ENCODE data around the gene ZNF804A. TPM values are rescaled to one million over a fixed set of nuclear protein-coding genes. Genes with fewer than 3 reads are reported as not detected.
"Not testable (repeated sequence)": the region's sequence is repeated elsewhere in the genome, so short reads cannot be mapped to it uniquely, and the experiment has no call there.

ZNF804A gene
- total RNA-seq, 1 donor from 2014 or later = not detected

DNA sequence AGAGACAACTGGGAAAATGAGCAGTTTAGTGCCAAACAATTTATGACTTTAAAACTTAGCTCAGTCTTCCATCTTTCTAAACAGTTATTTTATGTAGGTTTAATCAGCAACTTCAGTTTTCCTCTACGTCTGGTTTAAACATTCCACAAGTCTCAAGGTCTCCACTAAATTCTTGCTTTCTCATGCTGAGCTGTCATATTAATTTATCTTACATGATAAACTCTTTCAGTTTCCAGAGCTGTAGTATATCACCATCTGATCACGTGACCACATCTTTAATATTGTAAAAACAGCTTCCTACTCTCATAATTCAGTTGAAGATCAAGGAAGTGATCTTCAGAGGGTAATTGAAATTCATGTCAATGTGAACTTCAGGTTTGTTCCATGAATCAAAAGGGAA, 158.6 kb downstream of the ZNF804A start:
- DNase-seq (ENCODE audit: low spot score) = no peak
- H3K4me3 Mint-ChIP-seq = no peak overlapping the region
- Histone ChIP-seq H3K9ac (no peak overlapping the region), H3F3A (ENCODE audit: low read depth) (no peaks in the 10 kb centered on the region), H3K4me3 (no peak overlapping the region), H3K27me3 (no peaks in the 10 kb centered on the region), H4K20me1 (ENCODE audit: low read depth) (no peaks in the 10 kb centered on the region), H3K4me2 (no peak overlapping the region), H3K4me1 (no peaks in the 10 kb centered on the region), H3K36me3 (no peaks in the 10 kb centered on the region), H3K79me2 (ENCODE audit: low read depth) (no peaks in the 10 kb centered on the region), H3K27ac (no peak overlapping the region), H2AFZ (replicated peaks) (no peak overlapping the region), H3K9me3 (ENCODE audit: low read depth) (no peaks in the 10 kb centered on the region)
- H3K36me3 Mint-ChIP-seq = no peaks in the 10 kb centered on the region
- no peaks in the 10 kb centered on the region for H3K9me3 Mint-ChIP-seq
- H3K27me3 Mint-ChIP-seq (ENCODE audit: insufficient read depth, low read depth) = peaks cover 3% of the 10 kb centered on the region
- H3K4me1 Mint-ChIP-seq = no peaks in the 10 kb centered on the region
- no peak for TF ChIP-seq EZH2phosphoT487 (IDR thresholded peaks at IDR 0.05)
- no peak for TF ChIP-seq CTCF (IDR thresholded peaks at IDR 0.05)
- no peak for TF ChIP-seq EZH2 (IDR thresholded peaks at IDR 0.05)
- H3K27ac Mint-ChIP-seq = no peak overlapping the region

DNA sequence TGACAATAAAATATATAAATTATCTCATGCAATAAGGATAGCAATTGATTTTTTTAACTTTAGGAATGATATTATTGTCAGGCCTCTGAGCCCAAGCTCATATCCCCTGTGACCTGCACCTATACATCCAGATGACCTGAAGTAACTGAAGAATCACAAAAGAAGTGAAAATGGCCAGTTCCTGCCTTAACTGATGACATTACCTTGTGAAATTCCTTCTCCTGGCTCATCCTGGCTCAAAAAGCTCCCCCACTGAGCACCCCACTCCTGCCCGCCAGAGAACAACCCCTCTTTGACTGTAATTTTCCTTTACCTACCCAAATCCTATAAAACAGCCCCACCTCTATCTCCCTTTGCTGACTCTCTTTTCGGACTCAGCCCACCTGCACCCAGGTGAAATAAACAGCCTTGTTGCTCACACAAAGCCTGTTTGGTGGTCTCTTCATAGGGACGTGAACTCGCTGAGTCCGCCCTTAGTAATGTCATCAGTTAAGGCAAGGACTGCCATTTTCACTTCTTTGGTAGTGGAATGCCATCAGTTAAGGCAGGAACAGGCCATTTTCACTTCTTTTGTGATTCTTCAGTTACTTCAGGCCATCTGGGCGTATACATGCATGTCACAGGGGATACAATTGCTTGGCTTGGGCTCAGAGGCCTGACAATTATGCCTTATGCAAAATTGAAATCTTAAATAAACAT, 161.4 kb downstream of the ZNF804A start:
- DNase-seq (ENCODE audit: low spot score); H3K4me2 ChIP-seq; H2AFZ ChIP-seq (replicated peaks); H3K27me3 ChIP-seq; H3K4me1 ChIP-seq; H3K27ac ChIP-seq; H3K27me3 Mint-ChIP-seq (ENCODE audit: insufficient read depth, low read depth); H3K36me3 Mint-ChIP-seq; H3K27ac Mint-ChIP-seq; H3K4me3 Mint-ChIP-seq; H3K4me3 ChIP-seq; H3K79me2 ChIP-seq (ENCODE audit: low read depth); H4K20me1 ChIP-seq (ENCODE audit: low read depth); H3K9me3 ChIP-seq (ENCODE audit: low read depth); H3F3A ChIP-seq (ENCODE audit: low read depth); H3K9me3 Mint-ChIP-seq; H3K36me3 ChIP-seq; H3K9ac ChIP-seq; H3K4me1 Mint-ChIP-seq: not testable (repeated sequence)

GRCh38 chr2:184760931-184761330, 162.6 kb downstream of the ZNF804A start:
- Histone ChIP-seq H3K79me2 (ENCODE audit: low read depth) (no peaks in the 10 kb centered on the region), H3K9me3 (ENCODE audit: low read depth) (no peaks in the 10 kb centered on the region), H4K20me1 (ENCODE audit: low read depth) (no peaks in the 10 kb centered on the region), H3K36me3 (no peaks in the 10 kb centered on the region), H3K4me1 (peaks cover 4% of the 10 kb centered on the region), H3K27me3 (no peaks in the 10 kb centered on the region), H2AFZ (replicated peaks) (no peak overlapping the region), H3K27ac (no peak overlapping the region), H3K4me2 (no peak overlapping the region), H3K4me3 (no peak overlapping the region), H3F3A (ENCODE audit: low read depth) (no peaks in the 10 kb centered on the region), H3K9ac (no peak overlapping the region)
- H3K27me3 Mint-ChIP-seq (ENCODE audit: insufficient read depth, low read depth) = no peaks in the 10 kb centered on the region
- TF ChIP-seq EZH2 (IDR thresholded peaks at IDR 0.05) (no peak), EZH2phosphoT487 (IDR thresholded peaks at IDR 0.05) (no peak), CTCF (IDR thresholded peaks at IDR 0.05) (no peak)
- DNase-seq (ENCODE audit: low spot score) = no peak
- no peaks in the 10 kb centered on the region for H3K9me3 Mint-ChIP-seq
- H3K4me3 Mint-ChIP-seq = no peak overlapping the region
- no peak overlapping the region for H3K27ac Mint-ChIP-seq
- H3K36me3 Mint-ChIP-seq = no peaks in the 10 kb centered on the region
- peaks cover 3% of the 10 kb centered on the region for H3K4me1 Mint-ChIP-seq

DNA sequence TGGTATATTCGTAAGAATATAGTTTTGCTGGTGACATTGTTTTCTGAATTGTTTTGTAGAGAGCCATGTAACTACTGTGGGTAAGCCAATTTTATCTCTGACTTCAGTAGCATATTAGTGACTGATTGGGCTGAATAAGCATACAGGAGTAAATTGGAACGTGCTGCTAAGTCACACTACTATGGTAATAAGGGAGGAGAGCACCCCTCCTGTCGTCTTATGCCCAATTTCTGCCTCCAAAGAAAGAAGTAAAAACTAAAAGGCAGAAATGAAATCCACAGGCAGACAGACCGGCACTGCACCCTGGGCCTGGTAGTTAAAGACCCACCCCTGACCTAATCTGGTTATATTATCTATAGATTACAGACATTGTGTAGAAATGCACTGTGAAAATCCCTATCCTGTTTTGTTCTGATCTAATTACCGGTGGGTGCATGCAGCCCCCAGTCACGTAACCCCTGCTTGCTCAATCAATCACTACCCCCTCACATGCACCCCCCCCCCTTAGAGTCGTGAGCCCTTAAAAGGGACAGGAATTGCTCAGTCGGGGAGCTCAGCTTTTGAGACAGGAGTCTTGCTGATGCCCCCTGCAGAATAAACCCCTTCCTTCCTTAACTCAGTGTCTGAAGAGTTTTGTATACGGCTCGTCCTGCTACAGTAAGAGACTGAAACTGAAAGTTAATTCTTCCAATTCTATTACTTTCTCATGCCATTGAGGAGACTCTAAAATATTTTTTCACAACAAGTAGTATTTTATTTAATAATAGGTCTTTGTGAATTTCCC, 167.0 kb downstream of the ZNF804A start:
- Histone ChIP-seq H3K4me1 (peaks cover 11% of the 10 kb centered on the region), H3K79me2 (ENCODE audit: low read depth) (no peaks in the 10 kb centered on the region), H3K9ac (no peak overlapping the region), H3K9me3 (ENCODE audit: low read depth) (no peaks in the 10 kb centered on the region), H4K20me1 (ENCODE audit: low read depth) (no peaks in the 10 kb centered on the region), H2AFZ (replicated peaks) (no peak overlapping the region), H3K27ac (no peak overlapping the region), H3K4me3 (no peak overlapping the region), H3K36me3 (no peaks in the 10 kb centered on the region), H3F3A (ENCODE audit: low read depth) (no peaks in the 10 kb centered on the region), H3K4me2 (peak overlapping the region; percentile 9), H3K27me3 (no peaks in the 10 kb centered on the region)
- Mint-ChIP-seq H3K4me3 (no peak overlapping the region), H3K27ac (no peak overlapping the region), H3K9me3 (no peaks in the 10 kb centered on the region), H3K4me1 (peaks cover 3% of the 10 kb centered on the region), H3K36me3 (no peaks in the 10 kb centered on the region), H3K27me3 (ENCODE audit: insufficient read depth, low read depth) (peaks cover 3% of the 10 kb centered on the region)
- peak; percentile 60 for DNase-seq (ENCODE audit: low spot score)
- TF ChIP-seq EZH2phosphoT487 (IDR thresholded peaks at IDR 0.05) (no peak), EZH2 (IDR thresholded peaks at IDR 0.05) (no peak)

Measured in neural progenitor cell (in vitro differentiated cells).